Measurements from ENCODE around the gene BCLAF1.
"Not testable (repeated sequence)": the region's sequence is repeated elsewhere in the genome, so short reads cannot be mapped to it uniquely, and the experiment has no call there.

The BCLAF1 gene

DNA sequence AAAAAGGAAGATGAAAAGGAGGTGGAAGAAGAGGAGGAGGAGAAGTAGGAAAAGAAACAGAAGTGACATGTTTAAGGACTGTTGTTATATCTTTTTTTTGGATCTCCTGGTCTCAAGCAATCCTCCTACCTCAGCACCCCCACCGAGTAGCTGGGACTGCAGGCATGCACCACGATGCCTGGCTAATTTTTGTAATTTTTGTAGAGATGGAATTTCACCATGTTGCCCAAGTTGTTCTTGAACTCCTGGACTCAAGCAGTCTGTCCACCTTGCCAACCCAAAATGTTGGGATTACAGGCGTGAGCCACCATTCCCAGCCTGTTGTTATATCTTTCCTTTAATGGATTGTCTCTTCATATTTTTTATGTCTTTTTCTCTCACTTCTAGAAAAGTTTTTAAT is 19.5 kb upstream of the BCLAF1 start:
- no peak for DNase-seq

DNA sequence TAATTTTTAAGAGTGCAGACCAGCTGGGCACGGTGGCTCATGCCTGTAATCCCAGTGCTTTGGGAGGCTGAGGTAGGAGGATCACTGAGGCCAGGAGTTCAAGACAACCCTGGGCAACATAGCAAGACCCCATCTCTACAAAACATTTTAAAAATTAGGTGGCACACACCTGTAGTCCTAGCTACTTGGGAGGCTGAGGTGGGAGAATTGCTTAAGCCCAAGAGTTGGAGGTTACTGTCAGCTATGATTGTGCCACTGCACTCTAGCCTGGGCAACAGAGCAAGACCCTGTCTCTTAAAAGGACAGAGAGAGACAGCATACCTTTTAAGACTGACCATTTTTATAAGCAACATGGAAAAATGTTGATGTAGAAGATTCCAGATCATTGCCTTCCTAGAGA is 18.8 kb upstream of the BCLAF1 start:
- not testable (repeated sequence) for DNase-seq

DNA sequence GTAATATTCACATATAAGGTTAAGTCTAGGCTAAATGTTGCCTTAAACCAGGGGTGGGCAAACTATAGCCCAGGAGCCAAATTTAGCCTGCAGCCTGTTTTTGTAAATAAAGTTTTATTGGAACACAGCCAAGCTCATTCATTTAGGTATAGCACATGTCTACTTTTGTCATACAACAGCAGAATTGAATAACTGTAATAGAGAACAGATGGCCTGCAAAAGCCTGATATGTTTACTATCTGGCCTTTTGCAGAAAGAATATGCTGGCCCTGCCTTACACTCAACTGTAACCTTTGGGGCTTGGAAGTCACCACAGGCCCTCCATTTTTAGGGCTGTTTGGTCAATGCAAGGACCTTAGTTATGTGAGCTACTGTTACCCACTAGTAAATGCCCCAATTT is 17.7 kb upstream of the BCLAF1 start:
- DNase-seq = no peak

DNA sequence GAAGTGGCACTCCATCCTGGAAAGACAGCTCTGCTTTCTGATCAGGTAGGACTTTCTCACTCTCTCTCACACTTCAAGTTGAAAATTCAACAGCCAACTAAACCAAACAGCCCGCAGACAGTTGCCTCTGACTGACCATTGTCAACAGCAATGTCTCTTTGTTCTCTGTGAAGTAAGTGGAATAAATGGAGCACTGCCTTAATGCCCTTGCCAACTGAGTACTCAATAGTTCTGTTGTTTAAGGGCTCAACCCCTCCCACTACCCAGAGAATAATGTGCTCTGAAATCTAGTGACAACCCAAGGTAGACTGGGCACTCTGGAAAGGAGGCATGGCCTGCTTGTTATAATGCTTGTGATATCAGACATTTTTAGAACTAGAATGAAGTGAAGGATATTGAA is 16.8 kb upstream of the BCLAF1 start:
- no peak for DNase-seq

DNA sequence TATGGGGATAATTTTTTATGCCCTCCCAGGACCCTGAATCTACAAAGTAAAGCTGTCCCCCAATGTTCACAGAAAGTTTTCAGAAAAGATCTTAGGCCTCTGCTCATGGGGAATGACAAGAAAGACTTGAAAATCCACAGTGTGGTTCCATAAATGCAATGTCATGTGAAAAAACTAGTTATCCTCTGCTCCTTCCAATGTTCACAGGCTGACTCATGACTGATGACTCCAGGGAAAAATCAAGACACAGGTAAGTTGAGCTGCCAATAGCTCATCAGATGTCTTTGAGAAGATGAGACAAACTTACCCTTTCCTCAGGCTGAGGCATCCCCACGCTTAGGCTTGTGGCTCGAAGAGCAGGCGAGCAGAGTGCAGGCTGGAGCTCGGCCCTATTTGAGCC is 14.8 kb upstream of the BCLAF1 start:
- no peak for DNase-seq

DNA sequence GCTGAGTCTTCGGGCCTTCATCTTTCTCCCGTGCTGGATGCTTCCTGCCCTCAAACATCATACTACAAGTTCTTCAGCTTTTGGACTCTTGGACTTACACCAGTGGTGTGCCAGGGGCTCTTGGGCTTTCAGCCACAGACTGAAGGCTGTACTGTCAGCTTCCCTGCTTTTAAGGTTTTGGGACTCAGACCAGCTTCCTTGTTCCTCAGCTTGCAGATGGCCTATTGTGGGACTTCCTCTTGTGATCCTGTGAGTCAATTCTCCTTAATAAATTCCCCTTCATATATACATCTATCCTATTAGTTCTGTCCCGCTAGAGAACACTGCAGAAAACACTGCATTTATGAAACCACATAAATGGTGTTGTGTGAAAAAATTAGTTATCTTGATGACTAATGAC is 13.9 kb upstream of the BCLAF1 start:
- no peak for DNase-seq

DNA sequence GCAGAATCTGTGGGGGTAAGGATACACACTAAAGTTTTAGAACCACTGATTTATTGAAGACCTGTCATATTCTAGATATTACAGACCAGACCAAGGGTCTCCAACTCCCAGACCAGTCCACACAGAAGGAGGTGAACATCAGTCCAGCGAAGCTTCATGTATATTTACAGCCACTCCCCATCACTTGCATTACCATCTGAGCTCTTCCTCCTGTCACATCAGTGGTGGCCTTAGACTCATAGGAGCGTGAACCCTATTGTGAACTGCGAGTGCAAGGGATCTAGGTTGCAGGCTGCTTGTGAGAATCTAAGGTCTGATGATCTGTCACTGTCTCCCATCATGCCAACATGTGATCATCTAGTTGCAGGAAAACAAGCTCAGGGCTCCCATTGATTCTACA is 5.0 kb upstream of the BCLAF1 start:
- DNase-seq = no peak

DNA sequence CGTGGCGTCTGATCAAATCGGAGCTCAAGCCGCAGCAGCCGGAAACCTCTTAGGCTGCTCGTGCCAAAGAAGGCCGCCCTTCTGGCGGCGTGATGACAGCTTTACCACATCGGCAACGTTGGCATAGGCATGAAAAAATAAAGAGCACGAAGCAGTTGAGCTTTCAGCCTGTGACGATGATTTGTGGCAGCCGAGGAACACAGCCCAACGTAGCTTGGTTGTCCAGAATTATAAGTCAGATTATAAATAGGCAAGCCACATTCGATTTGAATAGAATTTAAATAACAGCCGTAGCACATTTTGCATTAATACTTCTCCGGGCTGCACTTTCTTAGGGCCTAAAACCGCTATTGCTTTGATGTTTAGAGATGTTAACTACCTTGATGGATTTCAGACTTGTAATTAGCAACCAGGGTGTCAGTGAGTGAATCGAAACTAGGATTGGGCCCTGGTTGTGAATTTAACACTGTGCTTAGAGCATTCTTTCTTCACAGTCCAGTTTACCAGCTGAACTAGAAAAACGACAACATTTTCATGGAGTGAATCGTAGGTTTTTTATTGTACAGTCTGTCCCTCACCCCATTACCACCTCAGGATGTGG is 864 bp upstream of the BCLAF1 start:
- DNase-seq = peak; percentile 33 to 70 (median 46)

DNA sequence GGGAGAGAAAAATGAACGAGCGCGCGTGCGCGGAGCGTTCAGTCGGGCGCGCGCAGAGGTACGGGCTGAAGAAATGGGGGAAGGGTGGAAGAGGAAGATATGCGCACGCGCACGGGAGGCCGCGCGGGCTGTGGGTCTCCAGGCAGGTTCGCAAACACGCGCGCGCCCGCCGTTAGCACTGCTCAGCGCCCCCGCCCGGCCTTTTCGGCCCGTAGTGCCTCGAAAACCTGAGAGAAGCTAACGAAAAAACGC is 393 bp downstream of the BCLAF1 start:
- DNase-seq = peak; percentile 81 to 91 (median 88)

DNA sequence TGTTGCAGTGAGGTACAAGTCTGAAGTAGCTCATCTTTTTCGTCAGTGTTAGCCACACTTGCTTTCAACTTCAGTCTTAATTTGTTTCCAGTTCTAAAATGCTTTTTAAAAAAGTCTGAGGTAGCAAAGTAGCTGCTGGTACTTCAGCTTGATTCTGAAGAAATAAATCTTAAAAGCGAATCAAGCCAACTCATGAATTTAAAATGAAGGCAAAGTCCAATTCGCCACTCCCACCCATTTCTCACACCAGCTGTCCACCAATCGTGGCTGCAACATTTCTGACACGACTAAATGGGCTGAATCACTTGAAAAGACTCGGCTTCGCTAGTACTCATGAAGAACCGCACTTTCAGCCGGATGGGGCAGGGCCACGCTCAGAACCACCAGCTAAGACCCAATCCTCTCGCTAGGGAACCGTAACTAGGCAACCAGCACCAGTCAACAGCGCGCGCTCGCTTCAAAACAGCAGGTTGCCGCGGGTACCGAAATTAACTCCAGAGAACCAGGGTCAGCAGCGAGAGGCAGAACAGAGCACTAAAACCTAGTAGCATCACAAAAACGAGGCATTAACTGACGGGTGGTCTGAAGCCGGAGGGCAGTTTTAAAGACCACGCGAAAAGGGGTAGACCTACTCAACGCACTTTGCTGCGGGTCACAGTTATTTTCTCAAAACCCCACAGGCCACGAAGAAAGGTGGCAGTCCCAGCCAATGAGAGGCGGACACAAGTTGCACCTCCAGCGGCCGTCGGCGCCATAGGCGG is 900 bp downstream of the BCLAF1 start:
- peak; percentile 56 to 84 (median 77) for DNase-seq

DNA sequence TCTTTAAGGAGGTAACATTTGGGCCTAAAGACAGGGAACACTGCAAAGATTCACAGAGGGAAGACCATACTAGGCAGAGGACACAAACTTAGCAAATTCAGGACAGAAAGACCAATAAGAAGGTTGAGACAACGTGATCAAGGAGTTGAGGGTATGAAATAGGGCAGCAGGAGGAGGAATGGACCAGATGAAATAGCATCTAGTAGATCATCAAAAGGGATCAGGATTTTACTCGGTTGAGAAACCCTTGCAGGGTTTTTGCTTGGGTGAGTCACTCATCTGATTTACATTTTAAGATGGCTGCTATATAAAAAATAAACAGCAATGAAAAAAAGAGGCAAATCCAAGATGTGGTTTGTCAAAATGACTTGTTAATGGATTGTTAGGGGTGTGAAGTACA is 4.7 kb downstream of the BCLAF1 start:
- no peak for DNase-seq

DNA sequence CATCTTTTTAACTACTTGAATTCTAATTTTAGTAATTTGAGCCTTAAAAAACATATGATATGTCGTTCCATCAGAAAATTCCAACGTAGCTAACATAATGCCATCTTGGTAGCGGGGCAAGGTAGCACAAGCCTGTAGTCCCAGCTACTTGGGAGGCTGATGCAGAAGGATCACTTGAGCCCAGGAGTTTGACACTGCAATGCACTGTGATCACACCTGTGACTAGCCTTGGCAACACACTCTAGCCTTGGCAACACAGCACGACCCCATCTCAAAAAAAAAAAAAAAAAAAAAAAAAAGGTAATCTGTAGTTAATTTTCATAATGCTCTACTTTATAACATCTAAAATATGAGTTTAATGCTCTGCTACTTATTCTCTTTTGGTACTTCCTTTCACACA is 6.7 kb downstream of the BCLAF1 start:
- DNase-seq = no peak

DNA sequence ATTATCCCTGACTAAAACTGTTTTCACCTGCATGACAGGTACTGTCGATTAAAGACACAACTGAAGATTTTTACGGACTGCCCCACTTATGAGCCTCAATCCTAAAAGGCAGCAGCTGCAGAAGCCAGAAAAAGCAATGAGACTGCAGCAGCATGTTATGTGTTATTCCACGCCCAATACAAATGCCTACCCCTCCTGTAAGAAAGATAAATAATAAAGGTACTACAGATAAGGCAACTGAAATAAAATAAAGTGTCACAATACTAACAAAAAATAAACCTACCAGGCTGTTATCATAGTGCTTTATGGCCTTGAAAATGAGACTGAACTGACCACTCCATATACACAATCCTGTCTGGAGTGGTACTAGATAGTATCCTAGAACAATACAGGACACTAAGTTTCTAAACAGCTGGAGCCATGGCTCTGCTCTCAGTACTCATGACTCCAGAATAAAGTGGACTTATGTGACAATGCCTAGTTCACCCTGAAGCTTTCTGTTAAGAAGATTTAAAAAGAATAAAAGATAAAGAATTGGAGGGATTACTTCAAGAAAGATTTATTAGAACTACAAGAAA is 9.5 kb downstream of the BCLAF1 start:
- no peak for DNase-seq

DNA sequence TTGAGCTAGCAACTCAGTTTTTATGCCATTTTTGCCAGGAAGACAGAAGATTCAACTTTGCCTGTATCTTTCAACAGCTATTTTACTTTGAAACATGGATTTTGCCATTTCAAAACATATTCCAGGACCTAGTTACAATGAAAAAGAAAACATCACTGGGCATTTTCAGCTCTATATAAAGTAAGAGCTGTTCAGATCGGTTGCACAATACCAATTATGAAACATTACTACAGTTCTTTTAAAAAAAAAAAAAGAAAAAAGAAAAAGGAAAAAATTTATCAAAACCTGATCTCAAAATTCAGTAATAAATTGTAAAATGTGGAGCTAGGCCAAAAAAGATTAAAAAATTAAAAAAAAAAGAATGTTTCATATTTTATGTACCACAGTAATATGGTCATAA is 15.6 kb downstream of the BCLAF1 start:
- no peak for DNase-seq

DNA sequence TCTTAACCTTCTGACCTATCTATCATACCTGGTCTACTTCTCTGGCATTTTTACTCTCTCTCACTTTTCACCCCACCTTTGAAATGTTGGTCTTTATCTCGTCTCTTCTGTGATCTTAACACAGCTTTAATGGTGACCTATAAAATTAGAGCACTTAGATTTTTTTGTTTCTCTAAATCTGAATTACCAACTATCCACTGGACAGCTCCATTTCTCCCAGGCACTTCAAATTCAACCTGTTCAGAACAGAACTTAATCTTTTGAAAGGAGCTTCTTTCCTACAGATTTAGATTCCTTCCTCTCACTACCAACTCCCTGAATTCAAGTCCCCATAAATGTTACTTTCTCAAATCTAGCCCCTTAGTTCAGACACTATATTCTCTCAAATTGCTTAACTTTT is 24.5 kb downstream of the BCLAF1 start:
- DNase-seq = no peak

DNA sequence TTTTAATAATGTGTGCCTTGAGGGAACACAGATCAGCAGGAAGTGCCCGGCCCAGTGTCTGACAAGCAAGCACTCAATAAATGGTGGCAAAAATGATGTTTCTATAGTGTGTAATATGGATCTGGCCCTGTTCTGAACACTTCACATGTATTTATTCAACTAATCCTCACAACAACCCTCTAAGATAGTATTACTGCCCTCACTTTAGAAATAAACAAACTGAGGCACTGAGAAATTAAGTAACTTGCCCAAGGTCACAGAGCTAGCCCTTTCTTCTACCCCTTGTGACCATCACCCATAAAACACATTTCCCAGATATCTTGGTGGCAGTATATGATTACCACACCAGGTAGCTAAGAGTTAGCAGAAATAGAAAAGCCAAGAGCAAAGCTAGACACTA is 26.7 kb downstream of the BCLAF1 start:
- no peak for DNase-seq

DNA sequence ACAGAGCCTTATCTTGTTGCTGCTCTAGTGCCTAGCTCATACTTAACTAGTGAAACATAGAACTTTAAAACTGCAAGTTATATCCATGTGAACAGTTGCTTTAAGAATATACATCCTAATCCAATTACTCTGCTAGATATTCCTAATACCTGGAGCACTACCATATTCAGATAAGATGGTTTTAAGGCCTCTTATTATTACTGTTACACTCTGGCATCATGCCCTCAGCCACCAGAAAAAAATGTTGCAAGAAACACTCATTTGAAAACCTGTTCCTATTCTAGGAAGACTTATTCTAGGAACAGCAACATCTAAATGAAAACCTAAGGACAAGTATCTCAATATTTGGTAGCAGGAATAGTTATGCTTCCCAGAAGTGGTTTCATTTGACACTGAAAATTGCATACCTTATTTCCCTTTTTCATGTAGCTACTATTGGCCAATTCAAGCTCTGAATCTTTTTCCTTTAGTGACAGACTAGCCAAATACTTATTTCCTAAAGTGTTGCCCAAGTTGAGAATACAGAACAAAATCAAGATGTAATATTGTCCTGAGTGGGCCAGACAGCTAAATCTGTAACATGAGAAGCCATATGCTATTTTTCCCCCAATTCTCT is 34.7 kb downstream of the BCLAF1 start:
- DNase-seq = no peak

DNA sequence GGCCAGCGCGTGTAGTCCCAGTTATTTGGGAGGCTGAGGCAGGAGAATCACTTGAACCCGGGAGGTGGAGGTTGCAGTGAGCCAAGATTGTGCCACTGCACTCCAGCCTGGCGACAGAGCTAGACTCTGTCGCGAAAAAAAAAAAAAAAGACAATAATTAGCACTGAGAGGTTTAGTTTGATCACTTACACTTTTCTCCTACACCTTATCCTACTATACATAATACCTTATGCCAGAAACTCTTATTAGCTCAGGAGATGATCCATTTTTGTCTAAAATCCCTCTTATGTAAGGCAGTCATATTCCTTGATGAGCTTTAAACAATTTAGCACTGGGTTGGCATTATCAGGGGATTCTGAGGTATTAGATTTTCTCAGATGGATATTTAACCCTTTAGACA is 35.9 kb downstream of the BCLAF1 start:
- DNase-seq = no peak

DNA sequence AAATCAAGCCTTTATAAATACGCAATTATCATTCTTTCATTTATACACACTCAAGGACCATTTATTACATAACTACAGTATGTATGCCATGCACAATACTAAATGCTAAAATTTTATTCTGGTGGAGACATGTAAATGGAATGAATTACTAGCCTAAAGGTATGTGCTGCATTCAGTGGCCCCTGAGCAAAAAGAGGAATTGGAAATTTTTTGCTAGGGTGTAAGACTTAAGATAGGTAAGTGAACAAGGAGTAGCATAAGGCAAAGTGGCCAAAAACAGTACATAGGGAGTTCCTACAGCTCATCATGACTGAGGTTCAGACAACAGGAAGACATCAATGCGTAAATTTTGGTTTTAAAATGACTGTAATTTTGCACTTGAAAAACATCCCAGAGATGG is 37.2 kb downstream of the BCLAF1 start:
- no peak for DNase-seq

DNA sequence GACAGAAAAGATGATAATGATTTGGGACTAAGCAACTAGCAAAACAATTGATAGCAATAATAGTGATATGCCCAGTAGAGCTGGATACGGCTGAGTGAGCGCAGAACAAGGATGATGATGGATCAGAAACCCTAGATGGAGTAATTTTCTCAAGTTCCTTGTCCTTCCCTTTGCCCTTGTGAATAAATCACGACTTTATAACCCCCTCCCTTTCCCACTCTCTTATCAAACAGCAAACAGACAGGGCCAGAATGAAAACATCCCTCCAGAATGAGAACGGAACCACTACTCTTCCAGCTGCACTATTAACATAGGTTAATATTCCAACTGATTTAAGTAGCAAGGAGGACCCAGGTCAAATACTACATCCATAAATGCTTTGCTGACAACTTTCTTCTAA is 38.3 kb downstream of the BCLAF1 start:
- no peak for DNase-seq

DNA sequence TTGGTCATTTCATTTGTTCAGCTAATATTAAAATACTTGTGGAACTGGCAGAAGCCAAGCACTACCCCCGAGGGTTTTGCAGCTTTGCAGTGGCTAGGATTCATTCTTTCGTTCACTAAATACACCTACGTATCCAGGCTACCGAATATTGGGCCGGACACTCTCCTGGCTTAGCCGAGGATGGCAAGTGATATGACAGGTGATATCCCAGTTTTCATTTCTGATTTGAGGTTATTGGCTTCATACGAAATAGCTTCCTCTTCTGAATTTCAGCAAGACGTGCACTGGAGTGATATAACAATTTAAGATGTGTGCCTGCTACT is 39.0 kb downstream of the BCLAF1 start:
- DNase-seq = no peak

DNA sequence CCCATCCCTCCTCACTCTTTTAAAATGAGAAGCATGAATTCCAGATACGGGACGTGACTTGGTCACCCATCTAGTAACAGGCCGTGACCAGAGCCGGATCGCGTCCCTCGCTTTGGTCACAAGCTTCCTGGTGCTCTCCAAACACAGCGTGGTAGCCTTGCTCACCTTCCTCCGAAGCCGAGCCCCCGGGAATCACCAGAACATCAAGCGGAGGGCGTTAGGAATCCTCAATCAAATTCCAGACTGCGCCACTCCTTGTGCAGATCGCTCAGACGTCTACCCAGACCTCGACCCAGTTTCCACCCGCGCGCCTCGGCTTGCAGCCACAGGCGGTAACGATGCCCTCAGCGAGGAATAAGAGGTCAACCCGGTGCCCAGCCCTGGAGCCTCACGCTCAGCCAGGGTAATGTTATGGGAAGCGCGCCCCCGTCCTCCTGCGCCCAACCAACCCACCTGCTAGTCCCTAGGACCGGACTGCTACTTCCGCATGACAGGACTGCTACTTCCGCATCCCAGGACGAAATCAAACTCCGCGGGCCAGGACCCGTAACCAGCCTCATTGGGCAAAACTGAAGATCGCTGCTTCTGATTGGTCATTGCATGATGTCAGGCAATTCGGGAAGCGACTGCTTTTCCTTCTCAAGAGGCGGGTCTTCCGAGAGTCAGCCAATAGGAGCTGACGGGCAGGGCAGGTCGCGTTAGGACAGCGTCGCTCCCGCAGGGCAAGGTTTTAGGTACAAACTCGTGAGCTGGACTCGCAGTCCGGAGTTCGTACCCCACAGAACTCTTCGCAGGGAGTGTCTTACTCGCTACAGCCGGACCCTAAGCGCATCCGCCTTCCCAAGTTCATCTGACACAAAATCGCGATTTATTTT is 39.6 kb downstream of the BCLAF1 start, which contains the start of gene MTFR2:
Gene MTFR2 (minus strand): TSS at position 501 of the 875 bp plus-strand sequence. CDS start 1,212 bp downstream, outside the sequence.
- DNase-seq = peak; percentile 69 to 87 (median 81)

DNA sequence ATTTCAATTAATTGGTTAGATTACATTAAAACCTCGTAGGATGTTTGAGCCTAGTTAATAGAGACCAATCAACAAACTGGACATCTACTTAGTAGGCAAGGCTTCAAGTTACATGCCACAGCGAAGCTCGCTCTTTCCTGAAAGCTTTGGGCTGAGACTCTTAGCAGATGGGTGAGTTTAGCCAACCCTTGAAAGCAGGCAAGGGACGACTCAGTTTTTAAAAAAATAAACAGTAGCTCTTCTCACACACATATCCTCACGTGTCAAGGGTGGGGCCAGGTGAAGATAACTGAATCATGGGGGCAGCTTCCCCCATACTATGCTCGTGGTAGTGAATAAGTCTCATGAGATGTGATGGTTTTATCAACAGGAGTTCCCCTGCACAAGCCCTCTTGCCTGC is 40.3 kb downstream of the BCLAF1 start:
- no peak for DNase-seq
